HUES64 (cell line): Measurements from ENCODE around the gene CASP9.
"Not testable (repeated sequence)": the region's sequence is repeated elsewhere in the genome, so short reads cannot be mapped to it uniquely, and the experiment has no call there.

Experiments
- H3K27ac ChIP-seq: 2 replicates; pipeline ENCODE4 v1.7.0; 2013; ENCODE audit warnings: low read depth, low read length, inconsistent platforms
- H3K27me3 ChIP-seq: 2 replicates; pipeline ENCODE4 v1.6.1; 2013; ENCODE audit warnings: mild to moderate bottlenecking, low read length; ENCODE audit not compliant: insufficient read depth
- H3K36me3 ChIP-seq: 2 replicates; pipeline ENCODE4 v1.6.1; 2013; ENCODE audit warnings: mild to moderate bottlenecking, low read length; ENCODE audit not compliant: insufficient read depth
- H3K4me1 ChIP-seq: 2 replicates; pipeline ENCODE4 v1.6.1; 2013; ENCODE audit warnings: mild to moderate bottlenecking, low read length, moderate library complexity; ENCODE audit not compliant: insufficient read depth
- H3K4me3 ChIP-seq: 2 replicates; pipeline ENCODE4 v1.5.1; 2013; ENCODE audit warnings: mild to moderate bottlenecking, low read length, moderate library complexity
- H3K9ac ChIP-seq: 2 replicates; pipeline ENCODE4 v1.6.1; 2013; ENCODE audit warnings: mild to moderate bottlenecking, low read depth, low read length
- H3K9me3 ChIP-seq: 2 replicates; pipeline ENCODE4 v1.6.1; 2013; ENCODE audit warnings: low read depth, low read length; ENCODE audit not compliant: insufficient read depth
- WGBS: fragments of 150-250, 120-280 bp; methylation state at CpG from one replicate; pipeline ENCODE4 v1.1.7; 2013; ENCODE audit warnings: missing lambda C conversion rate; 5-methylcytosine and 5-hydroxymethylcytosine counted together

The CASP9 gene

GRCh38 chr1:15463926-15464322, 60.1 kb downstream of the CASP9 start:
- H3K27ac ChIP-seq, H3K36me3 ChIP-seq, H3K9me3 ChIP-seq, H3K4me1 ChIP-seq, H3K27me3 ChIP-seq, H3K9ac ChIP-seq, H3K4me3 ChIP-seq: not testable (repeated sequence)
- 93% methylated on average over 5 of the region's 5 CpGs for WGBS

- not testable (repeated sequence) for H3K36me3 ChIP-seq, H3K9me3 ChIP-seq, H3K27me3 ChIP-seq, H3K27ac ChIP-seq, H3K4me1 ChIP-seq, H3K9ac ChIP-seq, H3K4me3 ChIP-seq
- 83% methylated on average over 12 of the region's 15 CpGs for WGBS
Observed at GRCh38 chr1:15463064-15463800, 60.8 kb downstream of the CASP9 start.

- Histone ChIP-seq H3K27ac (no peak overlapping the region), H3K4me3 (no peak overlapping the region), H3K27me3 (no peaks in the 10 kb centered on the region), H3K4me1 (no peaks in the 10 kb centered on the region; the same call in 1 of the 2 replicates), H3K9ac (no peak overlapping the region), H3K36me3 (no peaks in the 10 kb centered on the region), H3K9me3 (no peaks in the 10 kb centered on the region)
- WGBS = 93% methylated on average over 9 of the region's 9 CpGs
Observed at GRCh38 chr1:15460708-15461095, 63.3 kb downstream of the CASP9 start.

GRCh38 chr1:15459771-15460707, 64.0 kb downstream of the CASP9 start:
- no peaks in the 10 kb centered on the region for H3K9me3 ChIP-seq

GRCh38 chr1:15458388-15458787, 65.6 kb downstream of the CASP9 start:
- H3K36me3 ChIP-seq, H3K9me3 ChIP-seq, H3K27ac ChIP-seq, H3K9ac ChIP-seq, H3K4me3 ChIP-seq, H3K27me3 ChIP-seq, H3K4me1 ChIP-seq: not testable (repeated sequence)
- 89% methylated on average over 4 of the region's 4 CpGs for WGBS

More at GRCh38 chr1:15459771-15460707, 64.0 kb downstream of the CASP9 start:
- Histone ChIP-seq H3K4me1 (no peaks in the 10 kb centered on the region; the same call in 1 of the 2 replicates), H3K27me3 (no peaks in the 10 kb centered on the region), H3K36me3 (no peaks in the 10 kb centered on the region), H3K27ac (no peak overlapping the region), H3K4me3 (no peak overlapping the region), H3K9ac (no peak overlapping the region)
- 82% methylated on average over 9 of the region's 10 CpGs for WGBS

- H3K36me3 ChIP-seq = no peaks in the 10 kb centered on the region
- no peak overlapping the region for H3K4me3 ChIP-seq
- no peaks in the 10 kb centered on the region for H3K27me3 ChIP-seq
Observed at GRCh38 chr1:15457585-15457984, 66.4 kb downstream of the CASP9 start.

GRCh38 chr1:15456313-15456954, 67.6 kb downstream of the CASP9 start, which contains the start of gene CELA2A:
TSS of gene CELA2A (plus strand) at chr1:15456732. CDS start at chr1:15456754, 22 bp downstream.
- Histone ChIP-seq H3K4me1 (no peaks in the 10 kb centered on the region; the same call in 1 of the 2 replicates), H3K9ac (no peak within 1 kb of the TSS), H3K27me3 (no peaks in the 10 kb centered on the region), H3K36me3 (no peaks in the 10 kb centered on the region), H3K27ac (no peak within 1 kb of the TSS), H3K9me3 (no peaks in the 10 kb centered on the region), H3K4me3 (no peak within 1 kb of the TSS)
- 93% methylated on average over 6 of the region's 8 CpGs for WGBS

More at GRCh38 chr1:15457585-15457984, 66.4 kb downstream of the CASP9 start:
- Histone ChIP-seq H3K27ac (no peak overlapping the region), H3K9me3 (no peaks in the 10 kb centered on the region), H3K4me1 (no peaks in the 10 kb centered on the region; the same call in 1 of the 2 replicates), H3K9ac (no peak overlapping the region)
- 90% methylated on average over 2 of the region's 2 CpGs for WGBS

- Histone ChIP-seq H3K4me1 (no peaks in the 10 kb centered on the region; the same call in 1 of the 2 replicates), H3K4me3 (no peak overlapping the region), H3K27me3 (no peaks in the 10 kb centered on the region), H3K27ac (no peak overlapping the region), H3K9ac (no peak overlapping the region), H3K9me3 (no peaks in the 10 kb centered on the region), H3K36me3 (no peaks in the 10 kb centered on the region)
- 81% methylated on average over 6 of the region's 6 CpGs for WGBS
Observed at GRCh38 chr1:15455522-15455921, 68.5 kb downstream of the CASP9 start.

- Histone ChIP-seq H3K4me1 (no peaks in the 10 kb centered on the region), H3K27me3 (no peaks in the 10 kb centered on the region), H3K36me3 (no peaks in the 10 kb centered on the region), H3K27ac (no peak overlapping the region), H3K4me3 (no peak overlapping the region), H3K9ac (no peak overlapping the region), H3K9me3 (no peaks in the 10 kb centered on the region)
- 91% methylated on average over 3 of the region's 3 CpGs for WGBS
Observed at GRCh38 chr1:15454256-15454655, 69.8 kb downstream of the CASP9 start.

- Histone ChIP-seq H3K4me3 (no peak overlapping the region), H3K4me1 (no peaks in the 10 kb centered on the region), H3K27ac (no peak overlapping the region), H3K9me3 (no peaks in the 10 kb centered on the region), H3K27me3 (no peaks in the 10 kb centered on the region), H3K36me3 (no peaks in the 10 kb centered on the region), H3K9ac (no peak overlapping the region)
- 86% methylated on average over 11 of the region's 11 CpGs for WGBS
Observed at GRCh38 chr1:15453734-15454133, 70.3 kb downstream of the CASP9 start.
